NCI-H748 (cell line): Measurements from ENCODE around the gene SYT8.
"Not testable (repeated sequence)": the region's sequence is repeated elsewhere in the genome, so short reads cannot be mapped to it uniquely, and the experiment has no call there.

Source experiments
- DNase-seq: peaks from one replicate; lab custom pipeline; 2025; ENCODE audit not compliant: unreplicated experiment; lab: John Stamatoyannopoulos, UW

SYT8 gene, protein sequence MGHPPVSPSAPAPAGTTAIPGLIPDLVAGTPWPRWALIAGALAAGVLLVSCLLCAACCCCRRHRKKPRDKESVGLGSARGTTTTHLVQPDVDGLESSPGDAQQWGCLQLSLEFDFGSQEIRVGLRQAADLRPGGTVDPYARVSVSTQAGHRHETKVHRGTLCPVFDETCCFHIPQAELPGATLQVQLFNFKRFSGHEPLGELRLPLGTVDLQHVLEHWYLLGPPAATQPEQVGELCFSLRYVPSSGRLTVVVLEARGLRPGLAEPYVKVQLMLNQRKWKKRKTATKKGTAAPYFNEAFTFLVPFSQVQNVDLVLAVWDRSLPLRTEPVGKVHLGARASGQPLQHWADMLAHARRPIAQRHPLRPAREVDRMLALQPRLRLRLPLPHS

DNA sequence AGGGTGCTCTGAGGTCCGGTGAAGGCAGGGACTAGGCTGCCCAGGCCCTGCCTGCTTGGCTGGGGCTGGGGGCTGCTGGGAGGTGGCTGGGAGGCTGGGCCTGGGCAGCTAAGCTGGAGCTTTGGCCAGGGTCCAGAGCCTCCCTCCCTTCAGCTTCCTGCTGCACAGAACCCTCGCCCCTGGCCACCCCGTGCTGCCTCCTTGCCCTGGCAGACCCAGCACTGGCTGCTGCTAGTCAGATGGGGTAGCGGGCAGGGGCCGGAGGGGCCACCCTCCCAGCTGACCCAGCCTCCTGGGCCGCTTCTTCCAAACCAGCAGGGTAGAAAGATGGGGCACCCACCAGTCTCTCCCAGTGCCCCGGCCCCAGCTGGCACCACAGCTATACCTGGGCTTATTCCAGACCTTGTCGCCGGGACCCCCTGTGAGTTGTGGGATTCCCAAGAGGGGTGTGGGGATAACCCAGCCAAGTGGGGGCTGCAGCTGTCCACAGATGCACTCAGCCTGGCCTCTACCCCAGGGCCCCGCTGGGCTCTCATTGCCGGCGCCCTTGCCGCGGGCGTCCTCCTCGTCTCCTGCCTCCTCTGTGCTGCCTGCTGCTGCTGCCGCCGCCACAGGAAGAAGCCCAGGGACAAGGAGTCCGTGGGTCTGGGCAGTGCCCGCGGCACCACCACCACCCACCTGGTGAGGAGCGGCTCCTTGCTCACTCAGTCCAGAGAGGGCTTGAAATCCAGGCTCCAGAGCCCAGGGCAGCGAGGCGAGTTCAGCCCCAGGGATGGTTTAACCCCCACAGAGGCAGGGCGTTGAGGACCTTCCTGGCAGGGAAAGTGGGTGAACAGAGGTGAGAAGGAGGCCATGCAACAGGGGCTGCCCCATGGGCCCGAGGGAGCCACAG lies at the start of gene SYT8:
TSS of gene SYT8 (plus strand) at position 212 of the 892 bp plus-strand sequence. CDS start at position 328, 116 bp downstream.
- no peak for DNase-seq

DNA sequence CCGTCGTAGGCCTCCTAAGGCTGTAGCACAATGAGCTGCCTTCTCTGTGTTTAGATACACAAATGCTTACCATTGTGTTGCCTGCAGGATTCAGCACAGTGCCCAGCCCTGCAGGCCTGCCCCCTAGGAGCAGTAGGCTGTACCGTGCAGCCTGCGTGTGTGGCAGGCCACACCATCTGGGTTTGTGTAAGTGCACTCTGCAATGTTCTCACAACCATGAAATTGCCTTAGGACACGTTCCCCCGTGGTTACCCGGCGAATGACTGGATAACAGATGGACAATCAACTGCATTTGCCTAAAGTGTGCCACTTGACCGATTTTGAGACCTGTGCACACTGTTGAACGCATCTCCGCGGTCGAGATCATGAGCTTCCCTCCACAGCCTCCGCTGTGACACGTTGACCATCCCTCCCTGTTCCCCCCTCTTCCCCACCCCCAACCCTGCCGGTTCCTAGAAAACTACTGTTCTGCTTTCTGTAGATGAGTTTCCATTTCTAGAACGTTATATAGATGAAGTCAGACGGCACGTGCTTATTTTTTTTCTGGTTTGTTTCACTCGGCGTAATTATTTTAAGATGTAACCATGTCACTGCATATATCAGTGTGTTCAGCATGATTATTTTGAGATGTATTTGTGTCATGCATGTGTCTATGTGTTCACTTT lies 48.9 kb upstream of the SYT8 start:
- no peak for DNase-seq

DNA sequence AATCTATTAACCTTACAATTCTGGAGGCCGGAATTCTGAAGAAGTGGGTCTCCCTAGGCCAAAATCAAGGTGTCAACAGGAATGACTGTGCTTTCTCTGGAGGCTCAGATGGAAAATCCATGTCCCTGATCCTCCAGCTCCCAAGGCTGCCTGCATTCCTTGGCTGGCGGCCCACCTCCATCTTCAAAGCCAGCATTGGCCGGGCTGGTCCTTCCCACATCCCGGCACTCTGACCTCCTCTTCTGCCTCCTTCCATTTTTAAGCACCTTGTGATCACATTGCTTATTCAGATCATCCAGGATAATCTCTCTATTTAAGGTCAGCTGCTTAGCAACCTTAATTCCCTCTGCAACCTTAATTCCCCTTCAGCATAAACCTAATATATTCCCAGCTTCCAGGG lies 48.3 kb upstream of the SYT8 start:
- no peak for DNase-seq

DNA sequence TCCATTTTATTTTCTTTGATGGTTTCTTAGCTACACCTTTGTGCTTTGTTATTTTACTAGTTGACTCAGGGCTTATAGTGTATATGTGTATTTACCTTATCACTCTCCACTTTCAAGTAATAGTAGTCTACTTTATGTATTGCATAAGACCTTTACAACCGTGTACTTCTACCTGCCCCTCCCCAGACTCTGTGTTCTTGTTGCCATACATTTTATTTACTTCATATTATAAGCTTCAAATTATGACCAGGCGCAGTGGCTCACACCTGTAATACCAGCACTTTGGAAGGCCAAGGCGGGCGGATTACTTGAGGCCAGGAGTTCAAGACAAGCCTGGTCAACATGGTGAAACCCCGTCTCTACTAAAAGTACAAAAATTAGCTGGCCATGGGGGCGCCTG lies 42.9 kb upstream of the SYT8 start:
- no peak for DNase-seq

DNA sequence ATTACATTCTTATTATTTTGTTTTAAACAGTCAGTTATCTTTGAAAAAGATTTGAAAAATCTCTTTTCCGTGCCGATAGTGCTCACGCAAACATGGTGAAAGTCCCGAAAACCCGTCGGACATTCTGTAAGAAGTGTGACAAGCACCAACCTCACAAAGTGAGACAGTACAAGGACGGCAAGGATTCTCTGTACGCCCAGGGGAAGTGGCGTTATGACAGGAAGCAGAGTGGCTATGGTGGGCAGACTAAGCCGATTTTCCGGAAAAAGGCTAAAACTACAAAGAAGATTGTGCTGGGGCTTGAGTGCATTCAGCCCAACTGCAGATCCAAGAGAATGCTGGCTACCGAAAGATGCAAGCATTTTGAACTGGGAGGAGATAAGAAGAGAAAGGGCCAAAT lies 42.3 kb upstream of the SYT8 start:
- no peak for DNase-seq

DNA sequence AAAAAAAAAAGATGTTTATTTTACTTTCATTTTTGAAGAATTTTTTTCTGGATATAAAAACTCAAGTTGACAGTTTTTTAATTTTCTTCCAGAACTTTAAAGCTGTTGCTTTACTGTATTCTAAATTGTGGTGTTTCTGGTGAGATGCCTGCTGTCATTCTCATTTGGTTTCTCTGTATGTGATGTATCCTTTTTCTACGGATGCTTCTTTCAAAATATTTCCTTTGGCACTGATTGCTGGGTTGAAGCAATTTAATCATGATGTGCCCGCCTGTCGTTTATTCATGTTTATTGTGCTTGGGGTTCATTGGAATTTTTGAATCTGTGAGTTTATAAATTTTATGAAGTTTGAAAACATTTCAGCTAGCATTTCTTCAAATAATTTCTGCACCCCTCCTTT lies 41.7 kb upstream of the SYT8 start:
- no peak for DNase-seq

DNA sequence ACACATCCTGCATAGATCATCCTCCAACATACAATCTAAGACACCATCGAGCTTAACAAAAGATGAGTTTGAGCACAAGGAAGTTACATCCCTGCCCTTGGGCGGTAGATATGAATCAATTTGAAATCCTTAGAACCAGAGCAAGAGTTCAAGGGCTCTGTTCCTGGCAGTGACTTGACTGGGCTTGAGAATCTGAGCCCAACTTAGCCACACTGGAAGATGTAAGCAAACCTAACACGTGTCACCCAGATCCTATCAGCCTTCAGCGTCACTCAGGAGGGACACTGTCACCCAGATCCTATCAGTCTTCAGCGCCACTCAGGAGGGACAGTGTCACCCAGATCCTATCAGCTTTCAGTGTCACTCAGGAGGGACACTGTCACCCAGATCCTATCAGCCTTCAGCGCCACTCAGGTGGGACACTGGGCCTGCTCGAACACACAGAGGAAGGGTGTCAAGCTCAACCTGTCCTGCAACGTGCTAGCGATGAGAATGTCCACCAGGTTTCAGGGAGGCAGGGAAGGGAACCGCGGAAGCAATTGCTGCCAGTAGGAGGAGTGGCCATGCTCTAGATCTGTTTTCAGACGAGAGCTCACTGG lies 38.3 kb upstream of the SYT8 start:
- no peak for DNase-seq

DNA sequence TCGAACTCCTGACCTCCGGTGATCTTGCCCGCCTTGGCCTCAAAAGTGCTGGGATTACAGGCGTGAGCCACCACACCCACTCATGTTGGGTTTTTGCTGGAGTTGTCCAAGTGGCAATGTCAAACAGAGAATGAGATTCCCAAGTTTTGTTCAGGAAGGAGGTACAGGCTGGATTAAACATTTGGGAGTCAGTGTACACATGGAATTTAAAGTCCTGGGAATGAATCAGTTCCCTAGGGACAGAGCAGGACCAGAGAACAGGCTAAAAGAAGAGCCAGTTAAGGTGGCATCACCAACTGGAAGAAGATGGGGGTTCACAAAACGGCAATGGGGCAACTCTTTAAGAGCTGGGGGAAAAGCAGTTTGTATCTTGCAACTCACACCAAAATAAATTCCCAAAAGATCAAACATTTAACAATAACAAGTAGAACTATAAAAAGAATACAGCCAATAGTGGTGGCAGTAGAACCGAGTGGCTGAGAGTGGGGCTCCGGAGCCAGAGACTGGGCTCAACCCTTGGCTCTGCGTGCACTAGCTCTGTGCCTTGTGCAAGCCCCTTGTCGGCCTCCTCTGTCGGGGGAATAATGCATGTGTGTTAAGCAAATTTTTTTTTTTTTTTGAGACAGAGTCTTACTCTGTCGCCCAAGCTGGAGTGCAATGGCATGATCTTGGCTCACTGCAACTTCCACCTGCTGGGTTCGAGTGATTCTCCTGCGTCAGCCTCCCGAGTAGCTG lies 37.2 kb upstream of the SYT8 start:
- DNase-seq, result no peak

DNA sequence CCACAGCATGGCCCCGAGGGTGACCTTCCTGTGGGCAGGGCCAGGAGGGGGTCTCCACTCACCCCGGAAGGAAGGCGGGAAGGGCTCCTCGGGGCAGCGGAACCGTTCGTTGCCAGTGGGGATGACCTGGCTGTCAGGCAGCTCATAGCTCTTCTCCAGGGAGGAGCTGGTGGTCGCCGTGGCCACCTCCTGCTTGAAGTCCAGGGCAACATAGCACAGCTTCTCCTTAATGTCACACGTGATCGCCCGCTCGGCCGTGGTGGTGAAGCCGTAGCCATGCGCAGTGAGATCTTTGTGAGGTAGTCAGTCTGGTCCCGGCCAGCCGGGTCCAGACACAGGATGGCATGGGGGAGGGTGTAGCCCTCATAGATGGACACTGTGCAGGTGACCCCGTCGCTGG lies 31.5 kb upstream of the SYT8 start:
- DNase-seq, result no peak

DNA sequence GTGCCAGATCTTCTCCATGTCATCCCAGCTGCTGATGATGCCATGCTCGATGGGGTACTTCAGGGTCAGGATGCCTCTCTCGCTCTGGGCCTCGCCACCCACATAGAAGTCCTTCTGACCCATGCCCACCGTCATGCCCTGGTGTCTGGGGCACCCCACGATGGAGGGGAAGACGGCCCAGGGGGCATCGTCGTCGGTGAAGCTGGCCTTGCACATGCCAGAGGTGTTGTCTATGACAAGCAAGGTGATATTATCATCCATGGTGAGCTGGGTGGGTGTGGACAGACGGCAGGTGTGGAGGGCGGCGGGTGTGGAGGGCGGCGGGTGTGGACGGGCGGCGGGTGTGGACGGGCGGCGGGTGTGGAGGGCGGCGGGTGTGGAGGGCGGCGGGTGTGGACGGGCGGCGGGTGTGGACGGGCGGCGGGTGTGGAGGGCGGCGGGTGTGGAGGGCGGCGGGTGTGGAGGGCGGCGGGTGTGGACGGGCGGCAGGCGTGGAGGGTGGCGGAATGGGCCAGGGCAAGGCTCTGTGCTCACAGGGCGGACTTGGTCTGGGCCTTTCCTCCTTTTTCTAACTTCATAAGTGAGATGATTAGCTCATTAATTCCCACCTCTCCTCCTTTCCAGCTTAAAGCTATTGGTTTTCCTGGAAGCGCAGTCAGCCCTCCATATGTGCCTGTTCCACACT lies 30.8 kb upstream of the SYT8 start:
- not testable (repeated sequence) for DNase-seq

DNA sequence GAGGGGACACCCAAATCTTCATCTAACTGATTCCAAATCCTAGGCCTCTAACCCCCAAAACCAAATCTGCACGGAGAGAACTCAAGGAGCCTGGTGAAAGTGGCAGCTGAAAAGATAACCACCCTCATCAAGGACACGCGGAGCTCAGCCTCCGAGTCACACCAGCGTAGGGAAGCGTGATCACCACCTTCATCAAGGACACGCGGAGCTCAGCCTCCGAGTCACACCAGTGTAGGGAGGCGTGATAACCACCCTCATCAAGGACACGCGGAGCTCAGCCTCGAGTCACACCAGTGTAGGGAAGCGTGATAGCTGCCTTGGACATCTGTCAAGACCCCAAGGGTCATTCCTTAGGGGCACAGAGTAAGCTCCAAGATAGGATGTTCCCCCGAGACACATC lies 29.3 kb upstream of the SYT8 start:
- no peak for DNase-seq

DNA sequence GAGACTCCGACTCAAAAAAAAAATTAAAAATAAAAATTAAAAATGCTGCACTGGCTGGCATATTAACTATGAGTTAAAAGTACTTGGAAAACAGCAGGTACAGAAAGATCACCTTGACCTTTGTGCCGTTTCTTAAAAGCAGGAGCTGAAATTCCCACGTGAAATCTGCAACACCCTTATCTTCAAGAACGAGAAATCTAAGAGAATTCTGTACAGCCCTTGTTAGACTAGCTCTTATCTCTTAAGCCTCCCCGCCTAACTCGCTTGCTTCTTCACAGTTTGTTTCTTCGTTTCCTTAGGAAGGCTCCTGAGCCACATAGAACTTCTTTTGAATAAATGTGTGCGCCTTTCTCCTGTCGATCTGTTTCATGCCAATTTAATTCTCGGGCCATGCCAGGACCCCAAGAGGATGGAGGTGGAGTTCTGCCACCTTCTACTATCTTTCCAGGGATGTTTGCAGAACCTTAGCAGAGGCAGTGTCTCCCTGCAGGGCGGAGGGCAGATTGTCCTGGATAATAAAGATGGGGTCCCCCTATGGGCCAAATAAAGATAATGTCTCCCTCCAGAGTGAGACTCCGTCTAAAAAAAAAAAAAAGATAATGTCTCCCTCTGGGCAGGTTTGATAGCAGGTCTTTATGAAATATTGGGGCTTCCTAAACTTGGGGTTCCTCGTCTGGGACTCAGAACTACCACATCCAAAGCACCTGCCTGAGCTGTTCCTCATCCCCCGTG lies 27.4 kb upstream of the SYT8 start:
- no peak for DNase-seq

DNA sequence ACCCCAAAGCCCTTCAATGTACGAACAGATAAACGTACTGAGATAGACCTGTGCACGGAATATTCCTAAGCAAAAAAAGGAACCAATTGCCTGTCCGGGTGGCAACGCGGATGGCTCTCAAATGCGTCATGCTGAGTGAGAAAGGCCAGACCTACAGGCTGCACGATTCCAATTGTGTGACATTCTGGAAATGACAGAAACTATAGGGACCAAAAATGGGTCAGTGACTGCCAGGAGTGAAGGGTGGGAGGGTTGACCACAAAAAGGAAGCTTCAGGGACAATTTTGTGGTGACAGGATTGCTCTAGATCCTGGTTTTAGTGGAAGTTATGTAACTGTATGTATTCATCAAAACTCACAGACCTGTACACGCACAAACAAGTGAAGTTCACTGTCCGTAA lies 24.0 kb upstream of the SYT8 start:
- no peak for DNase-seq

DNA sequence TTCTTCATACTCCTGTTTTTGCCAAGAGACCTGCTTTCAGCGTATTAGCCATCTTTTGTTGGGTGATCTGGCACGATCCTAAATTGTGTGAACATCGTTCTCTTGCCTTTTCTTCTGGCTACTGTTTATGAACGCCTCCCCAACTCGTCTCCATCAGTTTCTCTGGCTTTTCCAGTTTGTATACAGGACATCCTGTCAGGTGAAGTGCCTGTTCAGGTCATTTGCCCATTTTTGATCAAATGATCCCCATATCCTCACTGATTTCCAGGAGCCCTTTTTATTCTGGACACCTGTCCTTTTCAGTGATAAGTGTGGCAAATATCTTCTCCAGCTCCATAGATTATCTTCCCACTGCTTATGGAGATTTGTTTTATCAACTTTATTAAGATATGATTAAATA lies 22.5 kb upstream of the SYT8 start:
- no peak for DNase-seq

DNA sequence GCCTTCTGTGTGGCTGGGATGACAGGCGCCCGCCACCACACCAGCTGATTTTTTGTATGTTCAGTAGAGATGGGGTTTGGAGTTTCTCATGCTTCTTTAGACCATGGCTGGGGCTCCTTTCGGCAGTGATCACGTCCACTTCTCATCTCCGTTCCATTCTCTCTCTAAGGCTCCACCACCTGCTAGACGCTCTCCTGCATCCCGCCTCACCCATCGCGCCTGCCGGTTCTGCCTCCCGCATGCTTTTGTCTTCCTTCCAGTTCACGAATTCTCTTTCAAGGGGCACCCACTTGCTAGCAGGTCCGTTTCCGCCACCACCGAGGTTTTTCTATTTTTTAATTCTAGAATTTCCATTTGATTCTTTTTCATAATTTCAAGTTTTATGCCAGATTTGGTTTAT lies 22.0 kb upstream of the SYT8 start:
- no peak for DNase-seq

DNA sequence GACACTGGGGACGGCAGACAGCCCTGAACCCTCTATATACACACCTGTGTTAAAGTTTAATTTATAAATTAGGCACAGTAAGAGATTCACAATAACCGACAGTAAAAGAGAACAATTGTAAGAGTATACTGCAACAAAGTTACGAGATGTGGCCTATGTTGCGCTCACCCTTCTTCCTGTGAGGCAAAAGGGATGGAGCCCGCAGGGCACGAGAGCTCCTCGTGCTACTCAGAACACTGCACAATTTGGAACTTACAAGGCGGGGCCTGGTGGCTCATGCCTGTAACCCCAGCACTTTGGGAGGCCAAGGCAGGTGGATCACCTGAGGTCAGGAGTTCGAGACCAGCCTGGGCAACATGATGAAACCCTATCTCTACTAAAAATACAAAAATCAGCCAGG lies 21.4 kb upstream of the SYT8 start:
- not testable (repeated sequence) for DNase-seq

DNA sequence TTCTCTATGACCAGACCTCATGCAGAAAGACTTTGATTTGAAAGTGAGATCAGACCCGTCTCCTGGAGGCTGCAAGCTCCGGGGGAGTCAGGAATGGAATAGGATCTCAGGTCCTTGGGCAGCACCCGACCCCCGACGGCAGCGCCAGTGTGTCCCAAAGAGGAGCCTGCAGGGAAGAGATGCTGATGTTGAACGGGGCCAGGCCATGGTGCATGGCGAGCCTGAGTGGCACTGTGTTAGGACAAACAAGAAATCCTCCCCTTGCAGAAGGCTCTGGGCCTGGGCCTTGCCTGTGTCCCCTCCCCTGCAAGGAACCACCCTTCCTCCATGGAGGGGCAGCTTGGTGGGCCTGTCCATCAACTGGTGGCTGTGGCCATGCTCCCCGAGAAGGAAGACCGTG lies 20.1 kb upstream of the SYT8 start:
- DNase-seq, result no peak

DNA sequence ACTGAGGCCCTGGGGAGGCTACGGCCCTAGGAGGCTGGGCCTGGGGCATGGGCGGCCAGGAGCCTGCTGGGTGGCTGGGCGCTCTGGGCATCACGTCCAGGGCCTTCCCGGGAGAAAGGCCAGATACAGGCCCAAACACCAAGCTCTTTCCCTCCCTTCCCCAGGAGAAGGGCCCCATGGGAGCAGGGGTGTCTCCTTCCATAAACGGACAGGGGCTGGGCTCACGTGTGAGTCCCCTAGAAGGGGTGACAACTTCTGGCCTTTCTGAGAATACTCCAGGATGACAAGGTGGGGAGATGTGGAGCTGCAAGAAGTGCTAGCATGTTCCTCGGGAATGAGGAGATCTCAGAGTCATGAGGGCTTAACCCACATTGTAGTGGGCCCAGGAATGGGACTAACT lies 19.5 kb upstream of the SYT8 start:
- DNase-seq, result no peak

DNA sequence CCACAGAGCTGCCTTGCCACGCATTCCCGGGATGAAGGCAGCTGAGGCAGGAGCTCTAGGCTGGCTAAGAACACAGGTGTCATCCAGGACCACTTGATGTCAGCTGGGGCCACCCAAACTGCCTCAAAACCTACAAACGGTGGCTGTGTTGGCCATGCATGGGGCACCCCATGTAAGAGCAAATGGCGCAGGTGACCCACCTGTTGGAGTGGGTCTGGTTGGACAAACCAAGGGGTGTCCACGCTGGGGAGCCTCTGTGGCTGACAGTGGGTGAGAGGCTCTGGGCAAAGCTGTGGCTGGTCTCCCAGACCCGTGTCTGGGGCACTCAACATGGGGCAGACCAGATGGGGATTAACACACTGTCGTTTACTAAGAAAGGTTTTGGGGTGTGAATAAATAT lies 19.0 kb upstream of the SYT8 start:
- no peak for DNase-seq
